ENCODE data around the gene GOLGA1. TPM values are rescaled to one million over a fixed set of nuclear protein-coding genes. Genes with fewer than 3 reads are reported as not detected.

Gene GOLGA1
- total and polyA plus RNA-seq, 9 of the 15 experiments (the other 6 are each of a cell fraction or from before 2014, with no cell fraction given), result 2.9 to 15.9 (median 8.5) TPM

DNA sequence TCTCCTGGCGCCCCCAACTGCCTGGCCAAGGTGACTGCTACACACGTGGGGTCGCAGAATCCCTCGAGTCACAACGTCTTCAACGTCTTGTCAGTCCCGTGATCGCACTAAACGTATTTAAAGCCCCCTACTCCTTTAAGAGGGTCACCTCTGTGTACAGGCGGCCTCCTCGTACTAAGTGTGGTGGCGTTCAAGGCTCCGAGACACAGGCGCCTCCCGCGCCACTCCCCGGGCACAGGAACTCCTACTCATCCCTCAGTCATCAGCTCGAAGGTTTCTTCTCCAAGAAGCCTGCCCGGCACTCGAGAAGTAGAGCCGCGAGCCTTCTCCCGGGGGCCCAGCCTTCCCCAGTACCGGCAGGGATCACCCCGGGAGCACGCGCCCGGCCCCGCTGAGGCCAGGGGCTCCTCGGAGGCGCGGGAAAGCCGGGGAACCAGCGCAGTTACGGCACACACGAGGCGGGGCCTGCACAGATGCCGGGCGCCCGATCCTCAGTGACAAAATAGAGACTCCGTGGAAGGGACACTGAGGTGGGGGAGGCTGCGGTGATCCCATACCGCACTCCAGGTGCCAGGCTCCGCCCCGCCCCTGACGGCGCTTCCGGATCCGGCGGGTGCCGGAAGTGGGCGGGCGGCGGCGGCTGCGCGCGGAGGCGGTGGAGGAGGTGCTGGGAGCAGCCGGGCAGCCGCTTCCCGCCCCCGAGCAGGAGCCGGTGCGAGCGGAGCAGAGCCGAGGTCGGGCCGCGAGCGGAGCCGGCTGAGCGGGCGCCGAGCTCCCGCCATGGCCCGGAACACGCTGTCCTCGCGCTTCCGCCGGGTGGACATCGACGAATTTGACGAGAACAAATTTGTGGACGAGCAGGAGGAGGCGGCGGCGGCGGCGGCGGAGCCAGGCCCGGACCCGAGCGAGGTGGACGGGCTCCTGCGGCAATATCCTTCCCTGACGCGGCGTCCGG is 72.1 kb downstream of the GOLGA1 start (continued):
- TF ChIP-seq BRF1 (IDR thresholded peaks at IDR 0.05; ENCODE audit: borderline replicate concordance, extremely low read depth, insufficient read length) (no peak), PRMT5 (CRISPR knock-in tag; IDR thresholded peaks at IDR 0.05) (peak; percentile 40), OTX1 (CRISPR knock-in tag; IDR thresholded peaks at IDR 0.05) (no peak), SMAD4 (CRISPR knock-in tag; conservative IDR thresholded peaks at IDR 0.05) (0 out of 2 replicates have a peak, but pooled peaks have one; percentile 45), SREBF1 (IDR thresholded peaks at IDR 0.05; ENCODE audit: borderline replicate concordance, low read depth, low read length) (no peak), POLR2A (conservative IDR thresholded peaks at IDR 0.05) (peak; percentile 96), TBP (optimal IDR thresholded peaks at IDR 0.05; ENCODE audit: low read depth, low read length) (peak; percentile 93), SOX6 (IDR thresholded peaks at IDR 0.05) (0 out of 2 replicates have a peak, but pooled peaks have one; percentile 22), KDM1A (IDR thresholded peaks at IDR 0.05) (no peak), ELF2 (CRISPR knock-in tag; IDR thresholded peaks at IDR 0.05) (peak; percentile 86), CREB1 (IDR thresholded peaks at IDR 0.05) (peak; percentile 73), CREB1 (CRISPR knock-in tag; IDR thresholded peaks at IDR 0.05) (peak; percentile 77; the same call in 1 of the 2 replicates), ZBTB7A (IDR thresholded peaks at IDR 0.05; ENCODE audit: borderline replicate concordance, control insufficient read depth, low read depth, low read length) (peak; percentile 46; the same call in 1 of the 2 replicates), RFX5 (IDR thresholded peaks at IDR 0.05; ENCODE audit: low read depth, low read length) (no peak)
- TF ChIP-seq, protein P1, sequence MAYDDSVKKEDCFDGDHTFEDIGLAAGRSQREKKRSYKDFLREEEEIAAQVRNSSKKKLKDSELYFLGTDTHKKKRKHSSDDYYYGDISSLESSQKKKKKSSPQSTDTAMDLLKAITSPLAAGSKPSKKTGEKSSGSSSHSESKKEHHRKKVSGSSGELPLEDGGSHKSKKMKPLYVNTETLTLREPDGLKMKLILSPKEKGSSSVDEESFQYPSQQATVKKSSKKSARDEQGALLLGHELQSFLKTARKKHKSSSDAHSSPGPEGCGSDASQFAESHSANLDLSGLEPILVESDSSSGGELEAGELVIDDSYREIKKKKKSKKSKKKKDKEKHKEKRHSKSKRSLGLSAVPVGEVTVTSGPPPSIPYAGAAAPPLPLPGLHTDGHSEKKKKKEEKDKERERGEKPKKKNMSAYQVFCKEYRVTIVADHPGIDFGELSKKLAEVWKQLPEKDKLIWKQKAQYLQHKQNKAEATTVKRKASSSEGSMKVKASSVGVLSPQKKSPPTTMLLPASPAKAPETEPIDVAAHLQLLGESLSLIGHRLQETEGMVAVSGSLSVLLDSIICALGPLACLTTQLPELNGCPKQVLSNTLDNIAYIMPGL (CRISPR knock-in tag; IDR thresholded peaks at IDR 0.05), result no peak
- TF ChIP-seq, protein P2, sequence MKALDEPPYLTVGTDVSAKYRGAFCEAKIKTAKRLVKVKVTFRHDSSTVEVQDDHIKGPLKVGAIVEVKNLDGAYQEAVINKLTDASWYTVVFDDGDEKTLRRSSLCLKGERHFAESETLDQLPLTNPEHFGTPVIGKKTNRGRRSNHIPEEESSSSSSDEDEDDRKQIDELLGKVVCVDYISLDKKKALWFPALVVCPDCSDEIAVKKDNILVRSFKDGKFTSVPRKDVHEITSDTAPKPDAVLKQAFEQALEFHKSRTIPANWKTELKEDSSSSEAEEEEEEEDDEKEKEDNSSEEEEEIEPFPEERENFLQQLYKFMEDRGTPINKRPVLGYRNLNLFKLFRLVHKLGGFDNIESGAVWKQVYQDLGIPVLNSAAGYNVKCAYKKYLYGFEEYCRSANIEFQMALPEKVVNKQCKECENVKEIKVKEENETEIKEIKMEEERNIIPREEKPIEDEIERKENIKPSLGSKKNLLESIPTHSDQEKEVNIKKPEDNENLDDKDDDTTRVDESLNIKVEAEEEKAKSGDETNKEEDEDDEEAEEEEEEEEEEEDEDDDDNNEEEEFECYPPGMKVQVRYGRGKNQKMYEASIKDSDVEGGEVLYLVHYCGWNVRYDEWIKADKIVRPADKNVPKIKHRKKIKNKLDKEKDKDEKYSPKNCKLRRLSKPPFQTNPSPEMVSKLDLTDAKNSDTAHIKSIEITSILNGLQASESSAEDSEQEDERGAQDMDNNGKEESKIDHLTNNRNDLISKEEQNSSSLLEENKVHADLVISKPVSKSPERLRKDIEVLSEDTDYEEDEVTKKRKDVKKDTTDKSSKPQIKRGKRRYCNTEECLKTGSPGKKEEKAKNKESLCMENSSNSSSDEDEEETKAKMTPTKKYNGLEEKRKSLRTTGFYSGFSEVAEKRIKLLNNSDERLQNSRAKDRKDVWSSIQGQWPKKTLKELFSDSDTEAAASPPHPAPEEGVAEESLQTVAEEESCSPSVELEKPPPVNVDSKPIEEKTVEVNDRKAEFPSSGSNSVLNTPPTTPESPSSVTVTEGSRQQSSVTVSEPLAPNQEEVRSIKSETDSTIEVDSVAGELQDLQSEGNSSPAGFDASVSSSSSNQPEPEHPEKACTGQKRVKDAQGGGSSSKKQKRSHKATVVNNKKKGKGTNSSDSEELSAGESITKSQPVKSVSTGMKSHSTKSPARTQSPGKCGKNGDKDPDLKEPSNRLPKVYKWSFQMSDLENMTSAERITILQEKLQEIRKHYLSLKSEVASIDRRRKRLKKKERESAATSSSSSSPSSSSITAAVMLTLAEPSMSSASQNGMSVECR (CRISPR knock-in tag; IDR thresholded peaks at IDR 0.05), result peak; percentile 66
- TF ChIP-seq, protein P3, sequence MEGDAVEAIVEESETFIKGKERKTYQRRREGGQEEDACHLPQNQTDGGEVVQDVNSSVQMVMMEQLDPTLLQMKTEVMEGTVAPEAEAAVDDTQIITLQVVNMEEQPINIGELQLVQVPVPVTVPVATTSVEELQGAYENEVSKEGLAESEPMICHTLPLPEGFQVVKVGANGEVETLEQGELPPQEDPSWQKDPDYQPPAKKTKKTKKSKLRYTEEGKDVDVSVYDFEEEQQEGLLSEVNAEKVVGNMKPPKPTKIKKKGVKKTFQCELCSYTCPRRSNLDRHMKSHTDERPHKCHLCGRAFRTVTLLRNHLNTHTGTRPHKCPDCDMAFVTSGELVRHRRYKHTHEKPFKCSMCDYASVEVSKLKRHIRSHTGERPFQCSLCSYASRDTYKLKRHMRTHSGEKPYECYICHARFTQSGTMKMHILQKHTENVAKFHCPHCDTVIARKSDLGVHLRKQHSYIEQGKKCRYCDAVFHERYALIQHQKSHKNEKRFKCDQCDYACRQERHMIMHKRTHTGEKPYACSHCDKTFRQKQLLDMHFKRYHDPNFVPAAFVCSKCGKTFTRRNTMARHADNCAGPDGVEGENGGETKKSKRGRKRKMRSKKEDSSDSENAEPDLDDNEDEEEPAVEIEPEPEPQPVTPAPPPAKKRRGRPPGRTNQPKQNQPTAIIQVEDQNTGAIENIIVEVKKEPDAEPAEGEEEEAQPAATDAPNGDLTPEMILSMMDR (IDR thresholded peaks at IDR 0.05 in 2 of 3, conservative IDR thresholded peaks at IDR 0.05 in 1 of 3; ENCODE audit: insufficient read depth in 2 of 3, low read depth in 1 of 3, low read length in 3 of 3), result peak; percentile 37 to 60 (median 48); a peak in 5 of 6 replicates
- TF ChIP-seq, protein P4, sequence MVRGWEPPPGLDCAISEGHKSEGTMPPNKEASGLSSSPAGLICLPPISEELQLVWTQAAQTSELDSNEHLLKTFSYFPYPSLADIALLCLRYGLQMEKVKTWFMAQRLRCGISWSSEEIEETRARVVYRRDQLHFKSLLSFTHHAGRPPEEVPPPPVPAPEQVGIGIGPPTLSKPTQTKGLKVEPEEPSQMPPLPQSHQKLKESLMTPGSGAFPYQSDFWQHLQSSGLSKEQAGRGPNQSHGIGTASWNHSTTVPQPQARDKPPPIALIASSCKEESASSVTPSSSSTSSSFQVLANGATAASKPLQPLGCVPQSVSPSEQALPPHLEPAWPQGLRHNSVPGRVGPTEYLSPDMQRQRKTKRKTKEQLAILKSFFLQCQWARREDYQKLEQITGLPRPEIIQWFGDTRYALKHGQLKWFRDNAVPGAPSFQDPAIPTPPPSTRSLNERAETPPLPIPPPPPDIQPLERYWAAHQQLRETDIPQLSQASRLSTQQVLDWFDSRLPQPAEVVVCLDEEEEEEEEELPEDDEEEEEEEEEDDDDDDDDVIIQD (CRISPR knock-in tag; IDR thresholded peaks at IDR 0.05), result 0 out of 2 replicates have a peak, but pooled peaks have one; percentile 31
